COLO829 (cell line): ENCODE measurements around the gene IGSF9B.

ENCODE experiments used
- DNase-seq: peaks from one replicate; pipeline ENCODE4 v3.0.0; 2012; ENCODE audit warnings: low spot score

IGSF9B gene

GRCh38 chr11:133938166-133938565 is 18.6 kb downstream of the IGSF9B start:
- no peak for DNase-seq

DNA sequence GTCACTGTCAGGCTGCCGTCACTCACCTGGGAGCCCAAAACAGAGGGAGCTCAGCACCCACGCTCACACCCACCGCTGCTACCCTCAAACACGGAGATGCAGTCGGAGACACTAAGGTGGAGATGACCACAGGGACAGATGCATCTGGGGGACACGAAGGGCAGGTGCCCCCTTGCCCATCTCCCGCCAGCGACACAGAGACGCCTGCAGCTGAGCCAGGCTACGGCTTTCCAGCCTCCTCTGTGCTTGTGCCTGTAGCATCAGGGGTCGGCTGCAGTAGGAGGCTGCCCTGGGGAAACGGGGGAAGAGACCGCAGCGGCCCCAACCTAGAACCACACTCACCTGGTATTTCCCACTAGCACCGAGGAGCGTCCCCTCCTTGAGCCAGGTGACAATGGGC is 19.3 kb downstream of the IGSF9B start:
- no peak for DNase-seq

GRCh38 chr11:133937015-133937414 is 19.8 kb downstream of the IGSF9B start:
- no peak for DNase-seq

DNA sequence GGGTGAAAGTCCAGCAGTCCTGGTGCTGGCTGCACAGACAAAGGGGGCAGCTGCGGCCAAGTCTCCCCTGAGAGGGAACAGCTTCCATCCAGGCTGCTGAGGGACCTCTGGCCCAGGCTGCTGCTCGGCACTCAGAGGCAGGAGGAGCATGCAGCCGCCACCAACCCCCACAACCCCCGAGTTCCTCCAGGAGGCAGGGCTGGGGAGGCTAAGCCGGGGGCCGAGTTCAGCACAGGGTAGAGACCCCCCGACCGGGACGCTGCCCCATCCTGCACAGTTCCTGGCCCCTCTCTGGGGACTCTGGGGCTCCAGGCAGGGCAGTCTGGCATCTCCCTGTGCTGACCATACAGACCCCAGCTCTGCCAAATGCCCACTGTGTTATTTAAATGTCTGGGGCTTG is 20.2 kb downstream of the IGSF9B start:
- DNase-seq, result no peak

GRCh38 chr11:133936136-133936535 is 20.6 kb downstream of the IGSF9B start:
- DNase-seq, result no peak

GRCh38 chr11:133935551-133935910 is 21.2 kb downstream of the IGSF9B start:
- DNase-seq, result no peak

DNA sequence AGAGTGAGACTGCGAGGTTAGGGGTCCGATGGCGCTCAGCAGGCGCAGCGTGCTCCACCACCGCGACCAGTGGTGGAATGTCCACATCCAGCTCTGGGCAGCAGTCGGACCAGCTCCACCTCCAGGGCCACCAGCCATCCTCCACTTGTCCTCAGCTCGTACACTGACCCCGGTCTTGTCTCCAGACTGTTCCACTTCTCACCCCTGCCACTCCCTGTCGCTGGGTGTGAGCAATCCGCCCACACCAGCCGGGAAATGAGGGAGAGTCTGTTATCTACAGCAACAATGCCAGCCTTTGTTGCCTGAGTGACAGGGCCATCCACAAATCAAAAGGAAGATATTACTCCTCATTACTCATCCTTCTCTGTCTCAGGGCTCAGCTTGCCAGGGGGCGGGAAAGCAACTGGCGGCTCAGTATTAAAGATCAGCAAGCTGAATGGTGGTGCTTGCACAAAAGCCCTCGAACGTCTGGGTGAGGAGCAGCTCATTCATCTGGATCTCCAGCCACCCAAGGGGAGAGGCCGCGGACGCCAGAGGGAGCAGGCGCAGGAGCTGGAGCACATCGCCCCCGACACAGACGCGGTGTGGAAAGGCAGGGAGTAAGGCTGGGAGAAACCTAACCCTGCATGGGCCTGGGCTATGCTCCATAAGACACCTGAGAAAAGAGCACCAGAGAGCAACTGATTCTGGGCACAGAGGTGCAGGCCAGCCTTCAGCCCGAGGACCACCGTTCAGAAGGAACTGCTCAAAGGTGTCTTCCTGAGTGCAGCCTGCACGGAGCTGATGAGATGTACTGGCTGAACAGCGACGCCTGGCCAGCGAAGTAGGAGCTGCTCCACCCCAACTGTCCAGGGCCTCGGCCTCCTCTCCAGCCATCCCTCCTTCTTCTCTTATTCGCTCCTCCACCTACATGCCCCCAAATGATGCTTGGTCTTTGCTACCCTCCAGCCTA is 21.9 kb downstream of the IGSF9B start:
- peak; percentile 96 for DNase-seq

GRCh38 chr11:133934096-133934495 is 22.7 kb downstream of the IGSF9B start:
- DNase-seq, result no peak

GRCh38 chr11:133931449-133932060 is 25.2 kb downstream of the IGSF9B start:
- DNase-seq, result no peak

- DNase-seq, result peak; percentile 51
These were observed 25.9 kb downstream of the IGSF9B start for GRCh38 chr11:133930767-133931448.

- DNase-seq, result no peak
These were observed 26.6 kb downstream of the IGSF9B start for GRCh38 chr11:133930053-133930766.

DNA sequence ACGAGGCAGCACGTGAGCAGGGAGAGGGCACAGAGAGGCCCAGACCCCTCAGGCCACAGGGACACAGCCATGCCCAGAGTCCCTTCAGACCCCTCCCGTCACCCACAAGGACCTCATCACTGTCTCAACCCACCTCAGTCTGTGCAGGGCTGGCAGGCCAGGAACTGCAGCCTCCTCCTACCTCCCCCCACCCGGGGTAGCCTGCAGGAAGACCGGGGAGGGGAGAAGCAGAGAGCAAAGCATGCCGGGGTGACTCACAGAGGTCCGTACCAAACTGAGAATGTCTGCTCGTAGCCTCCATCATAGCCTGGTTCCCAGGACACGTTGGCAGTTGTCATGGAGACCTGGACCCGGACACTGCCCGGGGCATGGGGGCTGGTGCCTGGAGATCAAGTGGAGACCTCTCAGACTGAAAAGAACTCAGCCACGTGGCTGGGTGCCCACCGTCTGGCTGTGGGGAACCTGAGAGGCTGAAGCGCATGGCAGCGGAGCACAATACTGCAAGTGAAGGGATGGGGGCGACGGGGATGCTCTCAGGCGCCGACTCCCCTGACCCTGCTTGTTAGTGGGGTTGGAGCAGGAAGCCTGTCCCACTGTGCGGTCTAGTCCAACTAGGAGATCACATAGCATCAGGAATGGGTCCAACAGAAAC is 27.2 kb downstream of the IGSF9B start:
- DNase-seq, result no peak

DNA sequence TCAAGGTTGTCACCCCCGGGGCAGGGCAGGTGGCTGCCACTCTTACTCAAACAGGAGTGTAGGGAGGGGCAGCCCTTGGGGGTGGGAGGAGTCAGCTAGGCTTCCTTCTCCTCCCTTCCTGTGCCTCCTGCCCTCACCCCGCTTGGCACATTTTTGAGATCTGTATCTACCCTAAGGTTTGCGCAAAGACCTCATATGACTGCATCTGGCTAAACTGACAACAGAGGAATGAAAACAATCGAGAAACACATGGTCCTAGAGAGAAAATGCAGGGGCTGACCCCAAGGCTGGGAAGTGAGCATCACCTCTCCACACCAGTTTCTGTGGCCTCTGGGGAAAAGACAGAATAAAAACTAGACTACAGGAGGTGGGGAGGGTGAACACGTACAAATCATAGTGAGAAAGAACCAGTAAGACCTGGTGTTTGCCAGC is 28.1 kb downstream of the IGSF9B start:
- DNase-seq, result no peak

- peak; percentile 58 for DNase-seq
These were observed 28.8 kb downstream of the IGSF9B start for GRCh38 chr11:133927690-133928627.

DNA sequence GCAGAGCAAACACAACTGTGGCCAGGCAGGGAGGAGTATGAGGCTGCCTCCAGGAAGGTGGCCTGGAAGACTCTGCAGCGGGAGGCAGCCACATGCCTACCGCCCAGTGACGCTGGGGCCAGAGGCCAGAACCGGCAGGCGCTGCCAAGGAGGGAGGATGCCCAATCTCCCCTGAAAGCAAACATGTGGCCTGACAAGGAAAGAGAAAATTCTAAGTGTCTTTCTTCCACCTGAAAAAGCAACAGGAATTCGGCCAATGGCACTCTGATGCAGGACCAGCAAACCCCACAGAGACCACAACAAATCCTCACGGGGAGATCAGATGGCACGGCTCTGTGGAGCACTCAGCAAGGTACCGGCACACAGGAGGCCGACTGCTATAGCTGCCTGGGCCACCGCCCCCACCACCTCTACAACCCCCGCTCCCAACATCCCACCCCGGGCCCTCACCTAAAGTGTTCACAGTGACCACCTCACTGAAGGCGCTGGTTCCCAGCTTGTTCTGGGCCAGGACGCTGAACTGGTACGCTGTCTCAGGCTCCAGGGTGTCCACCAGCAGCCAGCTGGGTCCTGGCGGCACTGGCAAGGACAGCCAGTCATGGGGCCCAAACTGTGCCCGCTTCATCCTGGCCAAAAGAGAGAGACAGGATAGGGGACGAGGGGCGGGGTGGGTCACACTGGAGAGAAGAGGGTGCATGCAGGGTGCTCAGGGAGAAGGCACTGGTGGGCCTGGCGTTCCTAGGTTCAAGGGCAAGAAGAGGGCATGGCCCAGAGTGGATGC is 30.1 kb downstream of the IGSF9B start:
- DNase-seq, result no peak

DNA sequence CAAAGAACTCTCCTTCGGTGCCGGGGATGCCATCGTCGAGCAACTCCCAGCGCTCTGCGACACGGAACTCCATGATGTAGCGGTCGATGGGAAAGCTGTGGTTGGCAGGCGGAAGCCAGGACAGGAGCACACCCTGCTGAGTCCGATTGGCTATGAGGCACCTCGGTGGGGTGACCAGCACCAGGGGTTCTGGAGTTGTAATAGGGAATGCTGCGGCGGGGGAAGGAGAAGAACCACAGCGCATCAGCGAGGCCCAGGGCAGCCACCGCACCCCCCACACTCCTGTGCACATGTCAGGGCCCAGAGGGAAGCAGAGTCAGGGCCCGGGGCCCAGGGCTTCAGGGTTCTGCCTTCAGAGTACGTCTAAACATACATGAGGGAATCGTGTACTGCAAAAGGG is 31.0 kb downstream of the IGSF9B start:
- DNase-seq, result no peak

- no peak for DNase-seq
These were observed 32.1 kb downstream of the IGSF9B start for GRCh38 chr11:133924661-133925060.

- DNase-seq, result no peak
These were observed 34.5 kb downstream of the IGSF9B start for GRCh38 chr11:133922078-133922870.

DNA sequence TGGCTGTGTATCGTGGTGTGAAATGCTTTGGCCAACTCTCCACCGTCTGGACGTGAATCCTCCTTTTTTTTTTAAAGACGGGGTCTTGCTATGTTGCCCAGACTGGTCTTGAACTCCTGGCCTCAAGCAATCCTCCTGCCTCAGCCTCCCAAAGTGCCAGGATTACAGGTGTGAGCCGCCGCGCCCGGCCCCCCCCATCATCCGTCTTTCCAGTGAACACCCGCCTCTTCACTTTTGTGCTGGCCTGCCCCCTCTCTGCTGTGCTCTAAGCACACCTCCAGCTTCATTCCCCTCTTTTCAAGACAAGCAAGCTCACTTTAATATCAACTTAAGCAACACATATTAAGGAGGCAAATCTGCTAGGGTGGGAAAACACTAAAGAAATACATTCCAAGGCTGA is 35.3 kb downstream of the IGSF9B start:
- DNase-seq, result no peak
